ENCODE data around the gene NADSYN1.

GRCh38 chr11:71478528-71478840 lies 25.5 kb downstream of the NADSYN1 start:
- TF ChIP-seq CTCF (conservative IDR thresholded peaks at IDR 0.05; ENCODE audit: low read depth in 2 of 2) (no peak), NANOG (IDR thresholded peaks at IDR 0.05; ENCODE audit: borderline replicate concordance) (no peak), JUNB (IDR thresholded peaks at IDR 0.05; ENCODE audit: unreplicated experiment) (no peak), CREB1 (CRISPR knock-in tag; IDR thresholded peaks at IDR 0.05; ENCODE audit: low read depth) (no peak), POLR2AphosphoS5 (IDR thresholded peaks at IDR 0.05; ENCODE audit: low read depth) (no peak), EZH2phosphoT487 (IDR thresholded peaks at IDR 0.05; ENCODE audit: unreplicated experiment) (no peak), STAT1 (IDR thresholded peaks at IDR 0.05; ENCODE audit: unreplicated experiment) (no peak), REST (IDR thresholded peaks at IDR 0.05; ENCODE audit: unreplicated experiment) (no peak), ZNF114 (CRISPR knock-in tag; IDR thresholded peaks at IDR 0.05) (no peak), EZH2 (IDR thresholded peaks at IDR 0.05; ENCODE audit: low read depth, unreplicated experiment) (no peak), ETS1 (IDR thresholded peaks at IDR 0.05) (no peak), ZNF331 (CRISPR knock-in tag; IDR thresholded peaks at IDR 0.05; ENCODE audit: low read depth) (no peak)

Measured in GM23338 (cell line).